Endothelial cell of umbilical vein (primary cell): ENCODE measurements around the gene GIMAP8. TPM values are rescaled to one million over a fixed set of nuclear protein-coding genes. Genes with fewer than 3 reads are reported as not detected.

Source experiments
- BruUV-seq: library from RNA; stranded (reverse); fragments of 400-500 nt; replicated peaks from 2 replicates; lab custom pipeline; 2021; lab: Mats Ljungman, UMichigan
- CTCF ChIA-PET: fragments of 300-600, 350-600 bp; sonication (Branson Sonifier 250); formaldehyde crosslinking; loops from one replicate; lab custom pipeline; 2021; ENCODE audit warnings: antibody characterized with exemption, inconsistent platforms; lab: Charles Lee
- POLR2A ChIA-PET: fragments of 300-600, 350-600 bp; sonication (Branson Sonifier 250); formaldehyde crosslinking; loops from one replicate; lab custom pipeline; 2021; ENCODE audit warnings: antibody characterized with exemption, inconsistent platforms; lab: Charles Lee
- DNase-seq: peaks from one replicate; pipeline ENCODE4 v3.0.0-alpha.2; 2011; ENCODE audit warnings: low read depth, low spot score
- FAIRE-seq: peaks from 2 replicates; lab custom pipeline; 2011; peaks lifted over from hg19 to GRCh38; lab: Jason Lieb, UNC
- H2AFZ ChIP-seq: 2 replicates; pipeline ENCODE4 v1.6.0; 2012; ENCODE audit warnings: low read depth, low read length, control low read depth, inconsistent platforms
- H3K27ac ChIP-seq: 2 replicates; pipeline ENCODE4 v1.5.1; 2011; ENCODE audit warnings: low read depth, mild to moderate bottlenecking, control low read depth, low read length, moderate library complexity; ENCODE audit not compliant: insufficient read depth
- H3K27me3 ChIP-seq, 2 experiments: 2 replicates each; pipeline versions ENCODE4 v1.6.0 to v1.6.1; 2011; ENCODE audit warnings: low read length in 2 of 2, mixed read lengths in 1 of 2; ENCODE audit not compliant: control insufficient read depth in 2 of 2, insufficient read depth in 2 of 2
- H3K36me3 ChIP-seq, 2 experiments: 2 replicates in 1 of 2; 3 replicates in 1 of 2; pipeline ENCODE4 v1.5.1; 2011; ENCODE audit warnings: low read length in 2 of 2, mild to moderate bottlenecking in 1 of 2, moderate library complexity in 1 of 2; ENCODE audit not compliant: control insufficient read depth in 2 of 2, insufficient read depth in 2 of 2; ENCODE audit errors: extremely low read depth in 1 of 2
- H3K4me1 ChIP-seq: 3 replicates; pipeline ENCODE4 v1.5.1; 2011; ENCODE audit warnings: mild to moderate bottlenecking, low read length; ENCODE audit not compliant: control insufficient read depth, insufficient read depth; ENCODE audit errors: extremely low read depth
- H3K4me2 ChIP-seq: 2 replicates; pipeline ENCODE4 v1.6.1; 2011; ENCODE audit warnings: low read length, control low read depth, mixed read lengths; ENCODE audit not compliant: insufficient read depth
- H3K4me3 ChIP-seq, 3 experiments: fragments of 200-600 bp in 1 of 3; sonication (generic), shearing (Covaris generic) in 1 of 3; replicated peaks in 1 of 3; 2 replicates each; pipeline ENCODE4 v1.5.1; 2011 to 2016; ENCODE audit warnings: control low read depth in 3 of 3, low read length in 3 of 3, mild to moderate bottlenecking in 2 of 3, inconsistent platforms in 1 of 3, low read depth in 1 of 3, moderate library complexity in 1 of 3; ENCODE audit not compliant: insufficient read depth in 1 of 3
- H3K79me2 ChIP-seq: 2 replicates; pipeline ENCODE4 v1.6.0; 2012; ENCODE audit warnings: low read length, inconsistent platforms; ENCODE audit not compliant: control insufficient read depth, insufficient read depth
- H3K9ac ChIP-seq: replicated peaks from 2 replicates; pipeline ENCODE3; 2011; ENCODE audit warnings: low read length, control low read depth; ENCODE audit not compliant: insufficient read depth; ENCODE audit errors: extremely low read depth
- H3K9me1 ChIP-seq: replicated peaks from 3 replicates; pipeline ENCODE4 v1.6.0; 2011; ENCODE audit warnings: mild to moderate bottlenecking, low read length; ENCODE audit not compliant: control insufficient read depth, insufficient read depth; ENCODE audit errors: extremely low read depth
- H3K9me3 ChIP-seq: replicated peaks from 2 replicates; pipeline ENCODE4 v1.5.1; 2012; ENCODE audit warnings: low read length, inconsistent platforms; ENCODE audit not compliant: control insufficient read depth, insufficient read depth
- H4K20me1 ChIP-seq: replicated peaks from 2 replicates; pipeline ENCODE3; 2011; ENCODE audit warnings: mild to moderate bottlenecking, low read length; ENCODE audit not compliant: control insufficient read depth, insufficient read depth; ENCODE audit errors: extremely low read depth
- CTCF ChIP-seq, 2 donors: IDR thresholded peaks; 1 replicate in 1 of 2; 2 replicates in 1 of 2; pipeline ENCODE4 v1.5.1; 2011; ENCODE audit warnings: low read length in 2 of 2, mild to moderate bottlenecking in 2 of 2, moderate library complexity in 2 of 2, control low read depth in 1 of 2, inconsistent platforms in 1 of 2, low read depth in 1 of 2; ENCODE audit not compliant: insufficient read depth in 1 of 2; ENCODE audit errors: extremely low read depth in 1 of 2
- EZH2 ChIP-seq: IDR thresholded peaks from 2 replicates; pipeline ENCODE4 v1.6.1; 2012; ENCODE audit warnings: borderline replicate concordance, low read depth, mild to moderate bottlenecking, moderate library complexity, low read length, inconsistent platforms; ENCODE audit not compliant: severe bottlenecking
- FOS ChIP-seq: IDR thresholded peaks from 2 replicates; pipeline ENCODE4 v1.6.1; 2011; ENCODE audit warnings: mild to moderate bottlenecking, low read length, moderate library complexity, borderline replicate concordance; ENCODE audit not compliant: insufficient read depth
- GATA2 ChIP-seq: IDR thresholded peaks from 2 replicates; pipeline ENCODE4 v1.7.0; 2011; ENCODE audit warnings: low read depth, mild to moderate bottlenecking, moderate library complexity, mixed read lengths, low read length; ENCODE audit not compliant: insufficient read length, insufficient read depth
- JUN ChIP-seq: IDR thresholded peaks from 2 replicates; pipeline ENCODE4 v1.6.1; 2011; ENCODE audit warnings: borderline replicate concordance, low read depth; ENCODE audit not compliant: insufficient read length, insufficient read depth
- MAX ChIP-seq: IDR thresholded peaks from 2 replicates; pipeline ENCODE4 v1.6.1; 2011; ENCODE audit not compliant: insufficient read depth, insufficient read length
- MYC ChIP-seq: IDR thresholded peaks from one replicate; pipeline ENCODE4 v1.6.1; 2011; ENCODE audit warnings: mild to moderate bottlenecking, low read depth, low read length
- POLR2A ChIP-seq: IDR thresholded peaks from 2 replicates; pipeline ENCODE4 v1.6.1; 2012; ENCODE audit warnings: low read depth, mild to moderate bottlenecking, control low read depth, low read length
- POLR2AphosphoS5 ChIP-seq: IDR thresholded peaks from 2 replicates; pipeline ENCODE4 v1.6.1; 2012; ENCODE audit warnings: low read depth, mild to moderate bottlenecking, control low read depth, low read length, moderate library complexity; ENCODE audit not compliant: insufficient read depth
- dilution Hi-C: fragments of 300-500 bp; cut with MboI; formaldehyde crosslinking; loops from one replicate; pipeline ENCODE4 v1.15.0; 2019; ENCODE audit warnings: low sequenced_read_pairs; ENCODE audit not compliant: extremely low pct_ligation_motif_present
- intact Hi-C: fragments of 100-400 bp; cut with micrococcal nuclease; formaldehyde crosslinking; loops from one replicate; pipeline ENCODE4 v1.10.0; 2022
- polyA plus RNA-seq, 4 experiments: library from polyadenylated mRNA; depleted of rRNA in 3 of 4; stranded (reverse) in 3 of 4; unstranded in 1 of 4; fragments of >200 nt; gene quantifications; 2 replicates each; pipeline versions ENCODE4 v1.2.1 to v1.2.3, GENCODE V29; 2011 to 2012; ENCODE audit warnings: missing spikeins in 1 of 4
- total RNA-seq: library from RNA; stranded (reverse); gene quantifications from 2 replicates; pipeline ENCODE4 v1.2.3, GENCODE V29; 2021

GIMAP8 gene
- total and polyA plus RNA-seq, 2 donors (not counting 3 experiments of a cell fraction or from before 2014, with no cell fraction given): 32.2 to 71.8 TPM

- no peak for DNase-seq
- Histone ChIP-seq H3K27ac (no peak overlapping the region), H3K36me3 (no peaks in the 10 kb centered on the region), H3K4me3 (no peak overlapping the region), H3K4me2 (no peak overlapping the region), H3K4me1 (no peaks in the 10 kb centered on the region), H3K9me1 (no peaks in the 10 kb centered on the region), H3K27me3 (no peaks in the 10 kb centered on the region), H3K9me3 (no peaks in the 10 kb centered on the region), H2AFZ (no peak overlapping the region), H4K20me1 (no peaks in the 10 kb centered on the region), H3K9ac (no peak overlapping the region), H3K79me2 (no peaks in the 10 kb centered on the region)
- ChIA-PET CTCF (interaction anchor here (0.8 to 1.6 kb wide), 7 partner anchors 32 to 336 kb away, joined by 3 to 4 read pairs (median 3); no protein-coding TSS in a partner anchor), POLR2A (no interaction called here)
- no TSS peak for BruUV-seq
- TF ChIP-seq CTCF (IDR thresholded peaks at IDR 0.05; ENCODE audit: extremely low read depth in 1 of 2, insufficient read depth in 1 of 2, low read depth in 1 of 2, low read length in 2 of 2) (no peak), GATA2 (no peak), FOS (no peak), POLR2AphosphoS5 (no peak), EZH2 (no peak), JUN (no peak), POLR2A (no peak), MAX (no peak), MYC (no peak)
- dilution Hi-C loops: no loop called here
- no peak for FAIRE-seq
- intact Hi-C loops: no loop called here
Observed at GRCh38 chr7:150417863-150418262, 32.6 kb upstream of the GIMAP8 start.
